PC-9 (cell line): ENCODE data around the gene EID3. TPM values are rescaled to one million over a fixed set of nuclear protein-coding genes. Genes with fewer than 3 reads are reported as not detected.
A peak's percentile ranks its signal among the peaks of the same experiment; 100 is the strongest.

ENCODE experiments used
- BruUV-seq: library from RNA; stranded (reverse); fragments of 400-500 nt; replicated peaks from 2 replicates; lab custom pipeline; 2021; lab: Mats Ljungman, UMichigan
- CTCF ChIA-PET: fragments of 300-600 bp; sonication (Branson Sonifier 250); formaldehyde crosslinking; loops from one replicate; lab custom pipeline; 2022; ENCODE audit warnings: antibody characterized with exemption; lab: Charles Lee
- POLR2A ChIA-PET: fragments of 300-600 bp; sonication (Branson Sonifier 250); formaldehyde crosslinking; loops from one replicate; lab custom pipeline; 2022; ENCODE audit warnings: antibody characterized with exemption; ENCODE audit not compliant: unreplicated experiment; lab: Charles Lee
- DNase-seq, 2 experiments: peaks; one replicate each; pipeline versions ENCODE4 v3.0.0 to v3.0.0-alpha.2; 2015 to 2022; ENCODE audit warnings: mixed read lengths in 1 of 2
- H2AFZ ChIP-seq: fragments of 200-600 bp; sonication (generic); 2 replicates; pipeline ENCODE4 v1.8.1; 2017; ENCODE audit warnings: antibody characterized with exemption
- H3F3A ChIP-seq: fragments of 200-600 bp; sonication (generic); 2 replicates; pipeline ENCODE4 v1.8.1; 2017; ENCODE audit warnings: antibody characterized with exemption, mild to moderate bottlenecking, low read depth; ENCODE audit not compliant: insufficient read depth
- H3K27ac ChIP-seq: fragments of 200-600 bp; sonication (generic); 2 replicates; pipeline ENCODE4 v1.6.1; 2016; ENCODE audit warnings: mixed run types
- H3K27me3 ChIP-seq: fragments of 200-600 bp; sonication (generic); 2 replicates; pipeline ENCODE4 v1.6.1; 2016; ENCODE audit warnings: low read depth, mixed run types; ENCODE audit not compliant: insufficient read depth
- H3K36me3 ChIP-seq: fragments of 200-600 bp; sonication (generic); 2 replicates; pipeline ENCODE4 v1.6.1; 2016; ENCODE audit warnings: low read depth, mixed run types
- H3K4me1 ChIP-seq: fragments of 200-600 bp; sonication (generic); replicated peaks from 2 replicates; pipeline ENCODE4 v1.6.1; 2016; ENCODE audit warnings: mixed run types; ENCODE audit not compliant: insufficient read depth
- H3K4me2 ChIP-seq: fragments of 200-600 bp; sonication (generic); 2 replicates; pipeline ENCODE4 v1.6.1; 2017; ENCODE audit warnings: mixed run types
- H3K4me3 ChIP-seq: fragments of 200-600 bp; sonication (generic); 2 replicates; pipeline ENCODE4 v1.6.1; 2016; ENCODE audit warnings: mixed run types
- H3K79me2 ChIP-seq: fragments of 200-600 bp; sonication (generic); 2 replicates; pipeline ENCODE4 v1.6.1; 2017; ENCODE audit warnings: low read depth, mixed run types
- H3K9me2 ChIP-seq: fragments of 200-600 bp; sonication (generic); 2 replicates; pipeline ENCODE4 v1.8.1; 2017; ENCODE audit warnings: mild to moderate bottlenecking; ENCODE audit not compliant: insufficient read depth
- H3K9me3 ChIP-seq: fragments of 200-600 bp; sonication (generic); 2 replicates; pipeline ENCODE4 v1.8.1; 2016; ENCODE audit warnings: low read depth; ENCODE audit not compliant: insufficient read depth
- H4K20me1 ChIP-seq: fragments of 200-600 bp; sonication (generic); 2 replicates; pipeline ENCODE4 v1.8.1; 2017; ENCODE audit not compliant: insufficient read depth
- EZH2 ChIP-seq: fragments of 200-600 bp; sonication (generic); IDR thresholded peaks from 2 replicates; pipeline ENCODE4 v1.8.0; 2017; ENCODE audit warnings: antibody characterized with exemption, low read depth
- intact Hi-C: fragments of 100-400 bp; cut with micrococcal nuclease; formaldehyde crosslinking; loops from one replicate; pipeline ENCODE4 v1.10.0; 2022; ENCODE audit not compliant: unreplicated experiment
- total RNA-seq: library from RNA; stranded (reverse); gene quantifications from 2 replicates; pipeline ENCODE4 v1.2.3, GENCODE V29; 2021
- TF ChIP-seq, protein P1 (sequence below): fragments of 200-600 bp; sonication (generic); conservative IDR thresholded peaks from 2 replicates; pipeline ENCODE4 v1.6.1; 2017; ENCODE audit warnings: mixed run types, antibody characterized with exemption, mild to moderate bottlenecking, moderate library complexity

EID3 gene
- total RNA-seq, 1 experiment from 2014 or later = 42.4 TPM

DNA sequence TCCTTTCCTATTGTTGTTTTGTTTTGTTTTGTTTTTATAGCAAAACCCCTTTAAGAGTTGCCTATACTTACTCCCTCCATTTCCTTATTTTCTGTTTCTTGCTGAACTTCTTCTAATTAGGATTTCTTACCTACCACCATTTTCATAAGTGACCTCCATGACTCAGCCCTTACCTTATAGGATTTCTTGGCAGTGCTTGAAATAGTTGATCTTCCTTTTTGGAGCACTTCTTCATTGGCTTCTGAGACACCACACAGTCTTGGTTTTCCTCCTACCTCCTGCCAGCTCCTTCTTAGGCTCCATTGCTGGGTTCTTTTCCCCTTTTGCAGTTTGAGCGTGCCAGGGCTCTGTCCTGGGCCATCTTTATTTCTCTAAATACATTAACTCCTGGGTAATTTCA is 23.4 kb upstream of the EID3 start:
- TF ChIP-seq, protein P1, sequence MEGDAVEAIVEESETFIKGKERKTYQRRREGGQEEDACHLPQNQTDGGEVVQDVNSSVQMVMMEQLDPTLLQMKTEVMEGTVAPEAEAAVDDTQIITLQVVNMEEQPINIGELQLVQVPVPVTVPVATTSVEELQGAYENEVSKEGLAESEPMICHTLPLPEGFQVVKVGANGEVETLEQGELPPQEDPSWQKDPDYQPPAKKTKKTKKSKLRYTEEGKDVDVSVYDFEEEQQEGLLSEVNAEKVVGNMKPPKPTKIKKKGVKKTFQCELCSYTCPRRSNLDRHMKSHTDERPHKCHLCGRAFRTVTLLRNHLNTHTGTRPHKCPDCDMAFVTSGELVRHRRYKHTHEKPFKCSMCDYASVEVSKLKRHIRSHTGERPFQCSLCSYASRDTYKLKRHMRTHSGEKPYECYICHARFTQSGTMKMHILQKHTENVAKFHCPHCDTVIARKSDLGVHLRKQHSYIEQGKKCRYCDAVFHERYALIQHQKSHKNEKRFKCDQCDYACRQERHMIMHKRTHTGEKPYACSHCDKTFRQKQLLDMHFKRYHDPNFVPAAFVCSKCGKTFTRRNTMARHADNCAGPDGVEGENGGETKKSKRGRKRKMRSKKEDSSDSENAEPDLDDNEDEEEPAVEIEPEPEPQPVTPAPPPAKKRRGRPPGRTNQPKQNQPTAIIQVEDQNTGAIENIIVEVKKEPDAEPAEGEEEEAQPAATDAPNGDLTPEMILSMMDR = no peak
- no peak for TF ChIP-seq EZH2
- no peaks in the 10 kb centered on the region for H4K20me1 ChIP-seq
- H3K9me2 ChIP-seq = no peaks in the 10 kb centered on the region
- H3K79me2 ChIP-seq = peaks cover 75% of the 10 kb centered on the region
- TSS peak; percentile 53 for BruUV-seq
- H3K36me3 ChIP-seq = no peaks in the 10 kb centered on the region
- H3K9me3 ChIP-seq = no peaks in the 10 kb centered on the region
- intact Hi-C loops = loop anchor here (1.0 kb wide), 1 partner anchor 61 kb away; no protein-coding TSS in a partner anchor
- peak overlapping the region; percentile 99 for H3K27ac ChIP-seq
- H3K4me1 ChIP-seq = peaks cover 96% of the 10 kb centered on the region
- H3K4me2 ChIP-seq = peak overlapping the region; percentile 85
- peak overlapping the region; percentile 59 for H3K4me3 ChIP-seq
- no peak for DNase-seq
- CTCF ChIA-PET = no interaction called here
- POLR2A ChIA-PET = interaction anchor here (0.6 to 1.7 kb wide), 5 partner anchors 8 to 179 kb away, joined by 3 to 14 read pairs (median 4); no protein-coding TSS in a partner anchor
- peaks cover 96% of the 10 kb centered on the region for H3F3A ChIP-seq
- no peak overlapping the region for H2AFZ ChIP-seq
- no peaks in the 10 kb centered on the region for H3K27me3 ChIP-seq

GRCh38 chr12:104280717-104281458 is 22.7 kb upstream of the EID3 start:
- Histone ChIP-seq H2AFZ (no peak overlapping the region), H3F3A (peaks cover 96% of the 10 kb centered on the region), H3K79me2 (peaks cover 75% of the 10 kb centered on the region), H3K27me3 (no peaks in the 10 kb centered on the region), H3K9me2 (no peaks in the 10 kb centered on the region), H4K20me1 (no peaks in the 10 kb centered on the region), H3K9me3 (no peaks in the 10 kb centered on the region), H3K4me1 (peaks cover 96% of the 10 kb centered on the region), H3K27ac (peak overlapping the region; percentile 99), H3K4me2 (peak overlapping the region; percentile 85), H3K4me3 (peak overlapping the region; percentile 59), H3K36me3 (no peaks in the 10 kb centered on the region)
- ChIA-PET POLR2A (interaction anchor here (0.5 to 1.7 kb wide), 14 partner anchors 9 to 1281 kb away, joined by 3 to 14 read pairs (median 4); partner anchors contain the start of gene HSP90B1), CTCF (interaction anchor here (0.6 kb wide), 1 partner anchor 14 kb away, joined by 3 read pairs; no protein-coding TSS in a partner anchor)
- TF ChIP-seq, protein P1 = no peak
- no peak for TF ChIP-seq EZH2
- no TSS peak for BruUV-seq
- intact Hi-C loops = loop anchor here (1.0 kb wide), 1 partner anchor 62 kb away; no protein-coding TSS in a partner anchor
- peak in 1 of 2 experiments; percentile 98 for DNase-seq

DNA sequence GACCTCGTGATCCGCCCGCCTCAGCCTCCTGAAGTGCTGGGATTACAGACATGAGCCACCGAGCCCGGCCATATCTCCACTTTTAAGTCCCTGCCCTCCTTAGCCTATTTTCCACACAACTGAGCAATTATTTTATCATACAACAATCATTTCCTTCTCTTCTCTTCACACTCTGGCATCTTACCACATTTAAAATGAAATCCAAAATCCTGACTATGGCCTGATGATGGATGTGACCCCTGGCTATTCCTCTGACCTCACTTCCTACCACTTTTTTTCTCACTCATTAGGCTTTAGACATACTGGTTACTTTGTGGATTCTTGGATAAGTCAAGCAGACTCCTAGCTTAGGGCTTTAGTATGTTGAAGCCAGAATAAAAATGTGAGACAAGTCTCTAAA is 21.9 kb upstream of the EID3 start:
- ChIA-PET POLR2A (interaction anchor here (0.6 kb wide), 1 partner anchor 693 kb away, joined by 3 read pairs; no protein-coding TSS in a partner anchor), CTCF (no interaction called here)
- H3K4me1 ChIP-seq = peaks cover 91% of the 10 kb centered on the region
- TF ChIP-seq, protein P1 = no peak
- TF ChIP-seq EZH2 = no peak
- H3K79me2 ChIP-seq = peaks cover 67% of the 10 kb centered on the region
- no peaks in the 10 kb centered on the region for H3K27me3 ChIP-seq
- peak overlapping the region; percentile 99 for H3K27ac ChIP-seq
- intact Hi-C loops = no loop called here
- no peaks in the 10 kb centered on the region for H3K9me2 ChIP-seq
- H4K20me1 ChIP-seq = no peaks in the 10 kb centered on the region
- DNase-seq = peak in 1 of 2 experiments; percentile 85
- H3K4me2 ChIP-seq = peak overlapping the region; percentile 85
- H2AFZ ChIP-seq = no peak overlapping the region
- BruUV-seq = no TSS peak
- H3F3A ChIP-seq = peaks cover 96% of the 10 kb centered on the region
- H3K9me3 ChIP-seq = no peaks in the 10 kb centered on the region
- no peaks in the 10 kb centered on the region for H3K36me3 ChIP-seq
- H3K4me3 ChIP-seq = peak overlapping the region; percentile 24; the same call in 1 of the 2 replicates
